IMR-90 (cell line): ENCODE data around the gene STKLD1. TPM values are rescaled to one million over a fixed set of nuclear protein-coding genes. Genes with fewer than 3 reads are reported as not detected.

Experiments used
- ATAC-seq: fragments of 200-7000 bp; cut with Tn5 transposase; 2 replicates; pipeline ENCODE4 v1.9.1; 2020; ENCODE audit warnings: low read depth, mild to moderate bottlenecking, moderate library complexity
- BruUV-seq: library from RNA; stranded (reverse); fragments of 400-500 nt; replicated peaks from 2 replicates; lab custom pipeline; 2021; lab: Mats Ljungman, UMichigan
- CTCF ChIA-PET: fragments of 300-600 bp; formaldehyde crosslinking; extraction: SDS; loops from one replicate; lab custom pipeline; 2021; ENCODE audit warnings: antibody characterized with exemption; lab: Yijun Ruan, JAX
- POLR2A ChIA-PET: fragments of 300-600 bp; sonication (Branson Sonifier 250); formaldehyde crosslinking; loops from one replicate; lab custom pipeline; 2022; ENCODE audit warnings: antibody characterized with exemption; ENCODE audit not compliant: unreplicated experiment; lab: Charles Lee
- DNase-seq: peaks from one replicate; pipeline ENCODE4 v3.0.0; 2013
- H2AFZ ChIP-seq: replicated peaks from 2 replicates; pipeline ENCODE3; 2013; ENCODE audit warnings: low read length, mild to moderate bottlenecking; ENCODE audit not compliant: poor library complexity
- H2AK5ac ChIP-seq: 2 replicates; pipeline ENCODE4 v1.6.1; 2013; ENCODE audit warnings: low read depth, low read length, inconsistent platforms
- H2AK9ac ChIP-seq: replicated peaks from 2 replicates; pipeline ENCODE3; 2013; ENCODE audit warnings: mild to moderate bottlenecking, low read depth, low read length, moderate library complexity; ENCODE audit not compliant: poor library complexity
- H2BK120ac ChIP-seq: 2 replicates; pipeline ENCODE4 v1.6.1; 2013; ENCODE audit warnings: low read depth, low read length, inconsistent platforms
- H2BK15ac ChIP-seq: 3 replicates; pipeline ENCODE4 v1.6.1; 2013; ENCODE audit warnings: low read depth, low read length, inconsistent platforms
- H2BK20ac ChIP-seq: 2 replicates; pipeline ENCODE4 v1.6.1; 2013; ENCODE audit warnings: low read depth, mild to moderate bottlenecking, inconsistent platforms, low read length, moderate library complexity
- H2BK5ac ChIP-seq: 2 replicates; pipeline ENCODE4 v1.6.1; 2013; ENCODE audit warnings: mild to moderate bottlenecking, low read depth, low read length, inconsistent platforms; ENCODE audit not compliant: poor library complexity, severe bottlenecking
- H3K14ac ChIP-seq: replicated peaks from 2 replicates; pipeline ENCODE4 v1.6.1; 2013; ENCODE audit warnings: low read depth, low read length, inconsistent platforms
- H3K18ac ChIP-seq: 2 replicates; pipeline ENCODE4 v1.6.1; 2013; ENCODE audit warnings: low read depth, low read length, control low read depth
- H3K23ac ChIP-seq: 2 replicates; pipeline ENCODE4 v1.6.1; 2013; ENCODE audit warnings: low read depth, low read length, inconsistent platforms
- H3K27ac ChIP-seq: 2 replicates; pipeline ENCODE4 v1.5.1; 2013; ENCODE audit warnings: mild to moderate bottlenecking, control low read depth, low read length; ENCODE audit not compliant: insufficient read depth
- H3K27me3 ChIP-seq: 2 replicates; pipeline ENCODE4 v1.6.1; 2013; ENCODE audit warnings: low read length; ENCODE audit not compliant: control insufficient read depth, insufficient read depth
- H3K36me3 ChIP-seq: 2 replicates; pipeline ENCODE4 v1.6.1; 2013; ENCODE audit warnings: low read length, mixed read lengths; ENCODE audit not compliant: control insufficient read depth, insufficient read depth
- H3K4ac ChIP-seq: 2 replicates; pipeline ENCODE4 v1.6.1; 2013; ENCODE audit warnings: low read depth, low read length, inconsistent platforms
- H3K4me1 ChIP-seq: 2 replicates; pipeline ENCODE4 v1.6.1; 2013; ENCODE audit warnings: low read length, mixed read lengths; ENCODE audit not compliant: control insufficient read depth, insufficient read depth
- H3K4me2 ChIP-seq: 2 replicates; pipeline ENCODE4 v1.6.1; 2013; ENCODE audit warnings: low read depth, mild to moderate bottlenecking, control low read depth, low read length, moderate library complexity
- H3K4me3 ChIP-seq: 2 replicates; pipeline ENCODE4 v1.5.1; 2013; ENCODE audit warnings: low read depth, mild to moderate bottlenecking, control low read depth, low read length, moderate library complexity; ENCODE audit not compliant: insufficient read depth
- H3K56ac ChIP-seq: 2 replicates; pipeline ENCODE4 v1.6.1; 2013; ENCODE audit warnings: low read length, inconsistent platforms; ENCODE audit not compliant: insufficient read depth; ENCODE audit errors: extremely low read depth
- H3K79me1 ChIP-seq, 2 experiments: 2 replicates each; pipeline ENCODE4 v1.6.1; 2013; ENCODE audit warnings: low read length in 2 of 2, inconsistent platforms in 1 of 2, low read depth in 1 of 2
- H3K9ac ChIP-seq: 2 replicates; pipeline ENCODE4 v1.6.1; 2013; ENCODE audit warnings: low read depth, low read length, control low read depth
- H3K9me1 ChIP-seq: 2 replicates; pipeline ENCODE4 v1.6.1; 2013; ENCODE audit warnings: low read length, inconsistent platforms; ENCODE audit not compliant: insufficient read depth
- H3K9me3 ChIP-seq: 2 replicates; pipeline ENCODE4 v1.6.1; 2013; ENCODE audit warnings: low read length; ENCODE audit not compliant: control insufficient read depth, insufficient read depth
- H4K20me1 ChIP-seq: 2 replicates; pipeline ENCODE4 v1.6.1; 2013; ENCODE audit warnings: low read length, inconsistent platforms; ENCODE audit not compliant: insufficient read depth
- H4K5ac ChIP-seq: 2 replicates; pipeline ENCODE4 v1.6.1; 2013; ENCODE audit warnings: mild to moderate bottlenecking, low read depth, low read length, control low read depth
- H4K8ac ChIP-seq, 2 experiments: 2 replicates each; pipeline ENCODE4 v1.6.1; 2013; ENCODE audit warnings: low read depth in 2 of 2, low read length in 2 of 2, control low read depth in 1 of 2, inconsistent platforms in 1 of 2
- H4K91ac ChIP-seq: 2 replicates; pipeline ENCODE4 v1.6.1; 2013; ENCODE audit warnings: low read depth, low read length, inconsistent platforms; ENCODE audit not compliant: insufficient read depth
- BHLHE40 ChIP-seq: fragments of 150-350 bp; IDR thresholded peaks from 2 replicates; pipeline ENCODE4 v1.6.1; 2016; ENCODE audit warnings: mild to moderate bottlenecking, low read depth, low read length
- CEBPB ChIP-seq: IDR thresholded peaks from 2 replicates; pipeline ENCODE4 v1.6.1; 2012; ENCODE audit warnings: low read depth, low read length, improper control_type of control experiment
- CHD1 ChIP-seq: IDR thresholded peaks from 2 replicates; pipeline ENCODE4 v1.6.1; 2012; ENCODE audit warnings: low read depth, low read length, improper control_type of control experiment
- FOS ChIP-seq: fragments of 150-350 bp; IDR thresholded peaks from 2 replicates; pipeline ENCODE4 v1.6.1; 2016; ENCODE audit warnings: low read depth, low read length
- MAFK ChIP-seq: IDR thresholded peaks from 2 replicates; pipeline ENCODE4 v1.6.1; 2012; ENCODE audit warnings: low read depth, low read length, improper control_type of control experiment
- MAZ ChIP-seq: IDR thresholded peaks from 2 replicates; pipeline ENCODE4 v1.6.1; 2012; ENCODE audit warnings: low read depth, mild to moderate bottlenecking, low read length, improper control_type of control experiment, moderate library complexity, borderline replicate concordance
- MXI1 ChIP-seq: IDR thresholded peaks from 2 replicates; pipeline ENCODE4 v1.6.1; 2012; ENCODE audit warnings: low read depth, mild to moderate bottlenecking, low read length, moderate library complexity, borderline replicate concordance
- NFE2L2 ChIP-seq: fragments of 150-350 bp; IDR thresholded peaks from 2 replicates; pipeline ENCODE4 v1.6.1; 2016; ENCODE audit warnings: low read depth, mild to moderate bottlenecking, low read length
- POLR2A ChIP-seq: IDR thresholded peaks from 2 replicates; pipeline ENCODE4 v1.6.1; 2012; ENCODE audit warnings: mild to moderate bottlenecking, low read depth, low read length
- RAD21 ChIP-seq: IDR thresholded peaks from 2 replicates; pipeline ENCODE4 v1.6.1; 2012; ENCODE audit warnings: low read length, improper control_type of control experiment
- RCOR1 ChIP-seq: IDR thresholded peaks from 2 replicates; pipeline ENCODE4 v1.6.1; 2012; ENCODE audit warnings: mild to moderate bottlenecking, low read length, improper control_type of control experiment; ENCODE audit not compliant: insufficient replicate concordance
- RFX5 ChIP-seq: IDR thresholded peaks from 2 replicates; pipeline ENCODE4 v1.8.0; 2012; ENCODE audit warnings: low read depth, mild to moderate bottlenecking, low read length, moderate library complexity
- SMC3 ChIP-seq: fragments of 150-350 bp; IDR thresholded peaks from 2 replicates; pipeline ENCODE4 v1.6.1; 2016; ENCODE audit warnings: low read depth, mild to moderate bottlenecking, antibody characterized with exemption, low read length, moderate library complexity
- WGBS, 2 experiments: methylation state at CpG; one replicate each; pipeline versions ENCODE4 v1.1.5 to v1.1.7; 2013; ENCODE audit warnings: missing lambda C conversion rate in 2 of 2; ENCODE audit not compliant: insufficient read length in 1 of 2; ENCODE audit errors: extremely low coverage in 2 of 2; 5-methylcytosine and 5-hydroxymethylcytosine counted together
- dilution Hi-C: fragments of 300-500 bp; cut with HindIII; formaldehyde crosslinking; loops from one replicate; pipeline ENCODE4 v1.14.3; 2018; ENCODE audit warnings: low sequenced_read_pairs; ENCODE audit not compliant: unreplicated experiment
- in situ Hi-C: fragments of 300-500 bp; cut with MboI; formaldehyde crosslinking; loops from 3 replicates; pipeline ENCODE4 v1.14.3; 2019; ENCODE audit warnings: low sequenced_read_pairs, inconsistent platforms, mixed read lengths
- intact Hi-C: fragments of 100-400 bp; cut with micrococcal nuclease; formaldehyde crosslinking; loops from 2 replicates; pipeline ENCODE4 v1.10.0; 2022
- polyA plus RNA-seq, 3 experiments: library from polyadenylated mRNA; depleted of rRNA; stranded (reverse); fragments of >200 nt; gene quantifications; 2 replicates each; pipeline ENCODE4 v1.2.3, GENCODE V29; 2012; ENCODE audit warnings: low replicate concordance in 1 of 3
- total RNA-seq: library from RNA; depleted of rRNA; stranded (reverse); fragments of >200 nt; gene quantifications from 2 replicates; pipeline ENCODE4 v1.2.3, GENCODE V29; 2012
- TF ChIP-seq, protein P1 (sequence below): fragments of 150-350 bp; IDR thresholded peaks from 2 replicates; pipeline ENCODE4 v1.6.1; 2017; ENCODE audit warnings: mild to moderate bottlenecking, antibody characterized with exemption, low read length, low read depth
- TF ChIP-seq, protein P2 (sequence below): conservative IDR thresholded peaks from 2 replicates; pipeline ENCODE4 v1.5.1; 2012; ENCODE audit warnings: mild to moderate bottlenecking, low read depth, low read length, improper control_type of control experiment
- TF ChIP-seq, protein P3 (sequence below): fragments of 150-350 bp; IDR thresholded peaks from 2 replicates; pipeline ENCODE4 v1.6.1; 2016; ENCODE audit warnings: low read depth, mild to moderate bottlenecking, low read length, moderate library complexity, borderline replicate concordance

STKLD1 gene
- total and polyA plus RNA-seq, 2 of the 4 experiments (the other 2 are of a cell fraction), result 0.54 to 0.65 TPM

DNA sequence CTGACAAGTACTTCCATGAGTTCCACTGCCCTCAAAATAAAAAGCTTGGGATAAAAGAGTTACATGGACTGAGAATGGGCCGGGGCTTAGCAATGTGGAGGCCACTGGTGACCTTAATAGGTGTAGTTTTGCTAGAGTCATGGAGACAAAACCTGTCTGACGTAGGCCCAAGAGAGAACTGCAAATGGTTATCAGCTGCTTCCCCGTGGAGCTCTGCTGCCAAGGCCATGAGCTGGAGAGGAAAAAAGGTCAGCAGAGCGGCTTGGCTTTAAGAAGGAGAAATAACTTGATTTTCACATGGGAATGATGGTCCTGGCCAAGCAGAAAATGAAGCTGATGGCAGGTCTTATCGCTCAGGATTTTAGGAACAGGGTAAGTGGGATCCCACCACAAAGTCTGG lies 36.5 kb upstream of the STKLD1 start:
- Histone ChIP-seq H2BK15ac (no peak overlapping the region), H4K5ac (no peak overlapping the region), H3K14ac (no peak overlapping the region), H2AK5ac (no peak overlapping the region), H3K27ac (no peak overlapping the region), H4K8ac (no peak overlapping the region), H2AK9ac (no peak overlapping the region), H3K4me2 (no peak overlapping the region), H3K9me1 (peaks cover 6% of the 10 kb centered on the region; the same call in 1 of the 2 replicates), H3K4ac (no peak overlapping the region), H3K36me3 (peaks cover 51% of the 10 kb centered on the region), H3K79me1 (peaks cover 9 to 31% of the 10 kb centered on the region in 2 experiments), H3K9me3 (no peaks in the 10 kb centered on the region), H2BK120ac (no peak overlapping the region), H3K27me3 (no peaks in the 10 kb centered on the region), H3K23ac (no peak overlapping the region), H2BK20ac (no peak overlapping the region), H2BK5ac (no peak overlapping the region), H4K20me1 (no peaks in the 10 kb centered on the region), H3K4me3 (no peak overlapping the region), H3K9ac (no peak overlapping the region), H3K56ac (no peak overlapping the region), H4K91ac (no peak overlapping the region), H3K18ac (no peak overlapping the region), H3K4me1 (no peaks in the 10 kb centered on the region), H2AFZ (no peak overlapping the region)
- no TSS peak for BruUV-seq
- no peak for DNase-seq
- dilution Hi-C loops, result no loop called here
- TF ChIP-seq MAFK (no peak), BHLHE40 (no peak), CEBPB (no peak), SMC3 (no peak), FOS (no peak), MXI1 (no peak), RCOR1 (no peak), MAZ (no peak), RAD21 (no peak), RFX5 (no peak), POLR2A (no peak), NFE2L2 (no peak), CHD1 (no peak)
- TF ChIP-seq, protein P1, sequence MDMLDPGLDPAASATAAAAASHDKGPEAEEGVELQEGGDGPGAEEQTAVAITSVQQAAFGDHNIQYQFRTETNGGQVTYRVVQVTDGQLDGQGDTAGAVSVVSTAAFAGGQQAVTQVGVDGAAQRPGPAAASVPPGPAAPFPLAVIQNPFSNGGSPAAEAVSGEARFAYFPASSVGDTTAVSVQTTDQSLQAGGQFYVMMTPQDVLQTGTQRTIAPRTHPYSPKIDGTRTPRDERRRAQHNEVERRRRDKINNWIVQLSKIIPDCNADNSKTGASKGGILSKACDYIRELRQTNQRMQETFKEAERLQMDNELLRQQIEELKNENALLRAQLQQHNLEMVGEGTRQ, result no peak
- TF ChIP-seq, protein P2, sequence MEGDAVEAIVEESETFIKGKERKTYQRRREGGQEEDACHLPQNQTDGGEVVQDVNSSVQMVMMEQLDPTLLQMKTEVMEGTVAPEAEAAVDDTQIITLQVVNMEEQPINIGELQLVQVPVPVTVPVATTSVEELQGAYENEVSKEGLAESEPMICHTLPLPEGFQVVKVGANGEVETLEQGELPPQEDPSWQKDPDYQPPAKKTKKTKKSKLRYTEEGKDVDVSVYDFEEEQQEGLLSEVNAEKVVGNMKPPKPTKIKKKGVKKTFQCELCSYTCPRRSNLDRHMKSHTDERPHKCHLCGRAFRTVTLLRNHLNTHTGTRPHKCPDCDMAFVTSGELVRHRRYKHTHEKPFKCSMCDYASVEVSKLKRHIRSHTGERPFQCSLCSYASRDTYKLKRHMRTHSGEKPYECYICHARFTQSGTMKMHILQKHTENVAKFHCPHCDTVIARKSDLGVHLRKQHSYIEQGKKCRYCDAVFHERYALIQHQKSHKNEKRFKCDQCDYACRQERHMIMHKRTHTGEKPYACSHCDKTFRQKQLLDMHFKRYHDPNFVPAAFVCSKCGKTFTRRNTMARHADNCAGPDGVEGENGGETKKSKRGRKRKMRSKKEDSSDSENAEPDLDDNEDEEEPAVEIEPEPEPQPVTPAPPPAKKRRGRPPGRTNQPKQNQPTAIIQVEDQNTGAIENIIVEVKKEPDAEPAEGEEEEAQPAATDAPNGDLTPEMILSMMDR, result no peak
- TF ChIP-seq, protein P3, sequence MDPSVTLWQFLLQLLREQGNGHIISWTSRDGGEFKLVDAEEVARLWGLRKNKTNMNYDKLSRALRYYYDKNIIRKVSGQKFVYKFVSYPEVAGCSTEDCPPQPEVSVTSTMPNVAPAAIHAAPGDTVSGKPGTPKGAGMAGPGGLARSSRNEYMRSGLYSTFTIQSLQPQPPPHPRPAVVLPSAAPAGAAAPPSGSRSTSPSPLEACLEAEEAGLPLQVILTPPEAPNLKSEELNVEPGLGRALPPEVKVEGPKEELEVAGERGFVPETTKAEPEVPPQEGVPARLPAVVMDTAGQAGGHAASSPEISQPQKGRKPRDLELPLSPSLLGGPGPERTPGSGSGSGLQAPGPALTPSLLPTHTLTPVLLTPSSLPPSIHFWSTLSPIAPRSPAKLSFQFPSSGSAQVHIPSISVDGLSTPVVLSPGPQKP, result no peak
- CTCF ChIA-PET, result interaction anchor here (0.6 kb wide), 1 partner anchor 20 kb away, joined by 4 read pairs; no protein-coding TSS in a partner anchor
- no peak for ATAC-seq
- intact Hi-C loops, result no loop called here
- POLR2A ChIA-PET, result no interaction called here
- in situ Hi-C loops, result no loop called here
- 100% methylated on average over 1 of the region's 5 CpGs; no CpG with 5 or more reads in 1 of the 2 experiments for WGBS, 2 experiments
